ENCODE results near the gene TAF1D. TPM values are rescaled to one million over a fixed set of nuclear protein-coding genes. Genes with fewer than 3 reads are reported as not detected.

Gene TAF1D
- total and polyA plus RNA-seq, 2 experiments from 2014 or later: 24.7 to 60.7 TPM

GRCh38 chr11:93686226-93686625 lies 55.1 kb downstream of the TAF1D start:
- Histone ChIP-seq H3K9me3 (ENCODE audit: low read depth) (no peaks in the 10 kb centered on the region), H3K4me1 (ENCODE audit: low read depth) (no peaks in the 10 kb centered on the region), H3K36me3 (peaks cover 55% of the 10 kb centered on the region), H3K4me3 (no peak overlapping the region), H3K27me3 (no peaks in the 10 kb centered on the region), H3K27ac (no peak overlapping the region)
- DNase-seq (ENCODE audit: low read depth in 1 of 2, low spot score in 1 of 2): no peak
- TF ChIP-seq CTCF (IDR thresholded peaks at IDR 0.05; ENCODE audit: low read depth, low read length): no peak

Other genes with a start within 250 kb of the TAF1D start
- 62.9 and 72.9 TPM in 2 replicates for gene SMCO4, start 198.1 kb downstream of the TAF1D start, total RNA-seq
- gene SMCO4, start 198.1 kb downstream of the TAF1D start, polyA plus RNA-seq: 85.4 and 101 TPM in 2 replicates
- 10.5 and 17.6 TPM in 2 replicates for gene CEP295, start 79.8 kb downstream of the TAF1D start, total RNA-seq
- 3.3 and 6.2 TPM in 2 replicates for gene CEP295, start 79.8 kb downstream of the TAF1D start, polyA plus RNA-seq
- 23.3 and 28.8 TPM in 2 replicates for gene C11orf54, start 177 bp upstream of the TAF1D start, total RNA-seq
- gene C11orf54, start 177 bp upstream of the TAF1D start, polyA plus RNA-seq: 23.5 and 34.3 TPM in 2 replicates
- 39.2 and 43.9 TPM in 2 replicates for gene MED17, start 42.8 kb upstream of the TAF1D start, total RNA-seq
- gene MED17, start 42.8 kb upstream of the TAF1D start, polyA plus RNA-seq: 28.7 and 37.8 TPM in 2 replicates
- 0.15 and 0.21 TPM in 2 replicates for gene VSTM5, start 109.1 kb upstream of the TAF1D start, total RNA-seq
- 0.50 TPM in 1 of 2 replicates, not detected in the other for gene VSTM5, start 109.1 kb upstream of the TAF1D start, polyA plus RNA-seq

All from cardiac muscle cell (in vitro differentiated cells and primary cell).